ENCODE results near the gene CTPS1.

Gene CTPS1

GRCh38 chr1:41017141-41018017 lies 37.9 kb downstream of the CTPS1 start:
- no peak for DNase-seq
- intact Hi-C loops (cut with DNase I) = no loop called here

GRCh38 chr1:41018018-41018410 lies 38.5 kb downstream of the CTPS1 start:
- intact Hi-C loops (cut with DNase I) = no loop called here
- no peak for DNase-seq

GRCh38 chr1:41019353-41019745 lies 39.9 kb downstream of the CTPS1 start:
- intact Hi-C loops (cut with DNase I) = no loop called here
- no peak for DNase-seq

GRCh38 chr1:41020109-41020576 lies 40.6 kb downstream of the CTPS1 start:
- intact Hi-C loops (cut with DNase I) = no loop called here
- no peak for DNase-seq

GRCh38 chr1:41020654-41021053 lies 41.2 kb downstream of the CTPS1 start:
- intact Hi-C loops (cut with DNase I) = no loop called here

GRCh38 chr1:41021526-41022308 lies 42.2 kb downstream of the CTPS1 start, which contains the start of gene SLFNL1:
Gene SLFNL1 (minus strand): TSS chr1:41021725. CDS start chr1:41020660, 1,065 bp downstream.
- DNase-seq = no peak
- intact Hi-C loops (cut with DNase I) = no loop called here

More at GRCh38 chr1:41020654-41021053, 41.2 kb downstream of the CTPS1 start:
- no peak for DNase-seq

- intact Hi-C loops (cut with DNase I) = no loop called here
- no peak for DNase-seq
Observed at GRCh38 chr1:41022424-41022823, 42.9 kb downstream of the CTPS1 start.

GRCh38 chr1:41023279-41023990 lies 43.9 kb downstream of the CTPS1 start:
- no peak for DNase-seq
- intact Hi-C loops (cut with DNase I) = no loop called here

GRCh38 chr1:41024953-41025352 lies 45.5 kb downstream of the CTPS1 start:
- intact Hi-C loops (cut with DNase I) = no loop called here
- DNase-seq = no peak

- no peak for DNase-seq
- intact Hi-C loops (cut with DNase I) = no loop called here
Observed at GRCh38 chr1:41025979-41026819, 46.7 kb downstream of the CTPS1 start.

- intact Hi-C loops (cut with DNase I) = no loop called here
Observed at GRCh38 chr1:41028034-41028642, 48.6 kb downstream of the CTPS1 start.

GRCh38 chr1:41030872-41031616 lies 51.5 kb downstream of the CTPS1 start:
- intact Hi-C loops (cut with DNase I) = no loop called here
- DNase-seq = no peak

More at GRCh38 chr1:41028034-41028642, 48.6 kb downstream of the CTPS1 start:
- DNase-seq = no peak

- DNase-seq = no peak
- intact Hi-C loops (cut with DNase I) = no loop called here
Observed at GRCh38 chr1:41032147-41032546, 52.7 kb downstream of the CTPS1 start.

- DNase-seq = no peak
- intact Hi-C loops (cut with DNase I) = no loop called here
Observed at GRCh38 chr1:41033272-41033671, 53.8 kb downstream of the CTPS1 start.

- intact Hi-C loops (cut with DNase I) = no loop called here
- DNase-seq = no peak
Observed at GRCh38 chr1:41037116-41037903, 57.8 kb downstream of the CTPS1 start.

GRCh38 chr1:41038110-41038509 lies 58.6 kb downstream of the CTPS1 start:
- intact Hi-C loops (cut with DNase I) = no loop called here
- no peak for DNase-seq

All from head of caudate nucleus (tissue), 42 donors.